ENCODE data around the gene SH3RF2. TPM values are rescaled to one million over a fixed set of nuclear protein-coding genes. Genes with fewer than 3 reads are reported as not detected.

The SH3RF2 gene
- total and polyA plus RNA-seq, 2 donors (not counting 3 experiments of a cell fraction or from before 2014, with no cell fraction given): 0.54 to 0.84 TPM

DNA sequence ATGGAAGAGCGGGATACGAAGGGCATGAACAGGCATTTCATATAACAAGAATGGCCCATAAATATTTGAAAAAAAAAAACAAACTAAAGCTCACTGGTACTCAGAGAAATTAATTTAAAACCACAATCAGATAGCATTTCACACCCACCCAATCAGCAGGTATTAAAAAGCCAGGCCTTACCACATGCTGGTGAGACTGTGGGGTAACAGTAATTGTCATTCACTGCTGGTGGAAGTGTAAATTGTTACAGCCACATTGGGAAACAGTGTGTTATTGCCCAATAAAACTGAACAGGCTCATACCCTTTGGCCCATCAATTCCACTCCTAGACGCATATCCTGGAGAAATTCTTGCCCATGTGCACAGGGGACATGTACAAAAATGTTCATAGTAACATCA lies 103.0 kb downstream of the SH3RF2 start:
- Histone ChIP-seq H3K4me3 (replicated peaks in 1 of 3; ENCODE audit: insufficient read depth in 1 of 3, low read depth in 1 of 3, low read length in 3 of 3) (no peak overlapping the region), H3K9me3 (replicated peaks; ENCODE audit: control insufficient read depth, insufficient read depth, low read length) (no peaks in the 10 kb centered on the region), H3K4me1 (ENCODE audit: control insufficient read depth, extremely low read depth, insufficient read depth, low read length) (peaks cover 9% of the 10 kb centered on the region), H3K9ac (replicated peaks; ENCODE audit: extremely low read depth, insufficient read depth, low read length) (no peak overlapping the region), H3K9me1 (replicated peaks; ENCODE audit: control insufficient read depth, extremely low read depth, insufficient read depth, low read length) (no peaks in the 10 kb centered on the region), H3K4me2 (ENCODE audit: insufficient read depth, low read length) (no peak overlapping the region), H3K36me3 (ENCODE audit: control insufficient read depth in 2 of 2, extremely low read depth in 1 of 2, insufficient read depth in 2 of 2, low read length in 2 of 2) (no peaks in the 10 kb centered on the region), H4K20me1 (replicated peaks; ENCODE audit: control insufficient read depth, extremely low read depth, insufficient read depth, low read length) (no peaks in the 10 kb centered on the region), H3K27me3 (ENCODE audit: control insufficient read depth in 2 of 2, insufficient read depth in 2 of 2, low read length in 2 of 2) (peaks cover 0 to under 1% of the 10 kb centered on the region in 2 experiments), H2AFZ (ENCODE audit: low read depth, low read length) (no peak overlapping the region), H3K79me2 (ENCODE audit: control insufficient read depth, insufficient read depth, low read length) (no peaks in the 10 kb centered on the region), H3K27ac (ENCODE audit: insufficient read depth, low read depth, low read length) (no peak overlapping the region)
- no peak for DNase-seq (ENCODE audit: low read depth, low spot score)
- intact Hi-C loops (cut with micrococcal nuclease) (no loop called here), dilution Hi-C loops (cut with MboI; ENCODE audit: extremely low pct_ligation_motif_present, low sequenced_read_pairs) (no loop called here)
- no peak for TF ChIP-seq FOS (IDR thresholded peaks at IDR 0.05; ENCODE audit: borderline replicate concordance, insufficient read depth, low read length)
- no peak for TF ChIP-seq MYC (IDR thresholded peaks at IDR 0.05; ENCODE audit: low read depth, low read length)
- no peak for TF ChIP-seq POLR2A (IDR thresholded peaks at IDR 0.05; ENCODE audit: low read depth, low read length)
- TF ChIP-seq, protein P1, sequence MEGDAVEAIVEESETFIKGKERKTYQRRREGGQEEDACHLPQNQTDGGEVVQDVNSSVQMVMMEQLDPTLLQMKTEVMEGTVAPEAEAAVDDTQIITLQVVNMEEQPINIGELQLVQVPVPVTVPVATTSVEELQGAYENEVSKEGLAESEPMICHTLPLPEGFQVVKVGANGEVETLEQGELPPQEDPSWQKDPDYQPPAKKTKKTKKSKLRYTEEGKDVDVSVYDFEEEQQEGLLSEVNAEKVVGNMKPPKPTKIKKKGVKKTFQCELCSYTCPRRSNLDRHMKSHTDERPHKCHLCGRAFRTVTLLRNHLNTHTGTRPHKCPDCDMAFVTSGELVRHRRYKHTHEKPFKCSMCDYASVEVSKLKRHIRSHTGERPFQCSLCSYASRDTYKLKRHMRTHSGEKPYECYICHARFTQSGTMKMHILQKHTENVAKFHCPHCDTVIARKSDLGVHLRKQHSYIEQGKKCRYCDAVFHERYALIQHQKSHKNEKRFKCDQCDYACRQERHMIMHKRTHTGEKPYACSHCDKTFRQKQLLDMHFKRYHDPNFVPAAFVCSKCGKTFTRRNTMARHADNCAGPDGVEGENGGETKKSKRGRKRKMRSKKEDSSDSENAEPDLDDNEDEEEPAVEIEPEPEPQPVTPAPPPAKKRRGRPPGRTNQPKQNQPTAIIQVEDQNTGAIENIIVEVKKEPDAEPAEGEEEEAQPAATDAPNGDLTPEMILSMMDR (IDR thresholded peaks at IDR 0.05; ENCODE audit: extremely low read depth in 1 of 2, insufficient read depth in 1 of 2, low read depth in 1 of 2, low read length in 2 of 2): no peak
- no peak for TF ChIP-seq POLR2AphosphoS5 (IDR thresholded peaks at IDR 0.05; ENCODE audit: insufficient read depth, low read depth, low read length)
- TF ChIP-seq GATA2 (IDR thresholded peaks at IDR 0.05; ENCODE audit: insufficient read depth, insufficient read length, low read depth, low read length): no peak
- TF ChIP-seq, protein P2, sequence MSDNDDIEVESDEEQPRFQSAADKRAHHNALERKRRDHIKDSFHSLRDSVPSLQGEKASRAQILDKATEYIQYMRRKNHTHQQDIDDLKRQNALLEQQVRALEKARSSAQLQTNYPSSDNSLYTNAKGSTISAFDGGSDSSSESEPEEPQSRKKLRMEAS (IDR thresholded peaks at IDR 0.05; ENCODE audit: insufficient read depth, insufficient read length): no peak
- TF ChIP-seq EZH2 (IDR thresholded peaks at IDR 0.05; ENCODE audit: borderline replicate concordance, low read depth, low read length, severe bottlenecking): no peak
- no peak for TF ChIP-seq JUN (IDR thresholded peaks at IDR 0.05; ENCODE audit: borderline replicate concordance, insufficient read depth, insufficient read length, low read depth)
- ChIA-PET POLR2A (no interaction called here), CTCF (interaction anchor here (0.8 to 2.8 kb wide), 3 partner anchors 9 to 131 kb away, joined by 4 to 14 read pairs (median 7); no protein-coding TSS in a partner anchor)
- no TSS peak for BruUV-seq (replicated peaks)
- FAIRE-seq: no peak
